T47D (cell line): ENCODE results near the gene DNAH2.

Experiments used
- DNase-seq, 2 experiments: peaks; one replicate each; pipeline versions ENCODE4 v3.0.0 to v3.0.0-alpha.2; 2011 to 2012; ENCODE audit warnings: low read depth in 1 of 2, low spot score in 1 of 2
- JUND ChIP-seq: IDR thresholded peaks from 2 replicates; pipeline ENCODE4 v1.6.1; 2012; ENCODE audit warnings: low read depth
- in situ Hi-C: cut with HindIII; loops from 2 replicates; pipeline ENCODE4 v1.10.0; 2016; ENCODE audit warnings: low sequenced_read_pairs, low pct_unique_long_range_greater_than_20kb

The DNAH2 gene

GRCh38 chr17:7705269-7706255, 12.0 kb upstream of the DNAH2 start:
- in situ Hi-C loops, result no loop called here

GRCh38 chr17:7706631-7707354, 10.8 kb upstream of the DNAH2 start:
- DNase-seq, result no peak
- in situ Hi-C loops, result no loop called here
- no peak for TF ChIP-seq JUND

More at GRCh38 chr17:7705269-7706255, 12.0 kb upstream of the DNAH2 start:
- no peak for TF ChIP-seq JUND
- no peak for DNase-seq

GRCh38 chr17:7707446-7707845, 10.1 kb upstream of the DNAH2 start:
- DNase-seq, result no peak
- in situ Hi-C loops, result no loop called here
- no peak for TF ChIP-seq JUND

- TF ChIP-seq JUND, result no peak
- no peak for DNase-seq
- in situ Hi-C loops, result no loop called here
Observed at GRCh38 chr17:7707858-7708750, 9.4 kb upstream of the DNAH2 start.

GRCh38 chr17:7709031-7709430, 8.5 kb upstream of the DNAH2 start:
- no peak for TF ChIP-seq JUND
- no peak for DNase-seq
- in situ Hi-C loops, result no loop called here

- in situ Hi-C loops, result no loop called here
- DNase-seq, result no peak
- TF ChIP-seq JUND, result no peak
Observed at GRCh38 chr17:7710301-7710700, 7.2 kb upstream of the DNAH2 start.

- in situ Hi-C loops, result no loop called here
- peak in 1 of 2 experiments; percentile 23 for DNase-seq
- TF ChIP-seq JUND, result no peak
Observed at GRCh38 chr17:7711051-7711755, 6.3 kb upstream of the DNAH2 start.

- DNase-seq, result no peak
- in situ Hi-C loops, result no loop called here
- no peak for TF ChIP-seq JUND
Observed at GRCh38 chr17:7712111-7712771, 5.3 kb upstream of the DNAH2 start.

GRCh38 chr17:7713782-7714181, 3.8 kb upstream of the DNAH2 start:
- TF ChIP-seq JUND, result no peak
- in situ Hi-C loops, result no loop called here
- no peak for DNase-seq

- TF ChIP-seq JUND, result no peak
- DNase-seq, result no peak
- in situ Hi-C loops, result no loop called here
Observed at GRCh38 chr17:7714721-7715594, 2.6 kb upstream of the DNAH2 start.
